ENCODE data around the gene UGDH.
A peak's percentile ranks its signal among the peaks of the same experiment; 100 is the strongest.
"Not testable (repeated sequence)": the region's sequence is repeated elsewhere in the genome, so short reads cannot be mapped to it uniquely, and the experiment has no call there.

UGDH gene

GRCh38 chr4:39516407-39516966 is 10.8 kb downstream of the UGDH start:
- peaks cover 0 to 5% (median 0%) of the 10 kb centered on the region in 5 donors for H3K4me1 ChIP-seq (ENCODE audit: control insufficient read depth in 5 of 5, insufficient read depth in 5 of 5, low read length in 5 of 5)
- no peaks in the 10 kb centered on the region for H3K27me3 ChIP-seq (ENCODE audit: control insufficient read depth in 5 of 5, insufficient read depth in 4 of 5, low read length in 5 of 5)
- H3K9me3 ChIP-seq (ENCODE audit: control insufficient read depth in 5 of 5, low read length in 5 of 5), result no peaks in the 10 kb centered on the region
- H3K9ac ChIP-seq (ENCODE audit: low read length in 5 of 5), result no peak overlapping the region
- H3K27ac ChIP-seq (ENCODE audit: low read depth, low read length), result no peak overlapping the region
- no peak overlapping the region for H3K4me3 ChIP-seq (ENCODE audit: low read depth in 1 of 5, low read length in 5 of 5)
- peaks cover 8 to 19% (median 14%) of the 10 kb centered on the region in 5 donors for H3K36me3 ChIP-seq (ENCODE audit: control insufficient read depth in 5 of 5, insufficient read depth in 5 of 5, low read length in 5 of 5)

- H3K4me1 ChIP-seq (ENCODE audit: control insufficient read depth in 5 of 5, insufficient read depth in 5 of 5, low read length in 5 of 5); H3K4me3 ChIP-seq (ENCODE audit: low read depth in 1 of 5, low read length in 5 of 5); H3K9ac ChIP-seq (ENCODE audit: low read length in 5 of 5); H3K9me3 ChIP-seq (ENCODE audit: control insufficient read depth in 5 of 5, low read length in 5 of 5); H3K27me3 ChIP-seq (ENCODE audit: control insufficient read depth in 5 of 5, insufficient read depth in 4 of 5, low read length in 5 of 5); H3K27ac ChIP-seq (ENCODE audit: low read depth, low read length): not testable (repeated sequence)
- peaks cover 8 to 23% (median 14%) of the 10 kb centered on the region in 5 donors for H3K36me3 ChIP-seq (ENCODE audit: control insufficient read depth in 5 of 5, insufficient read depth in 5 of 5, low read length in 5 of 5)
Observed at GRCh38 chr4:39515669-39516401, 11.4 kb downstream of the UGDH start.

- H3K4me1 ChIP-seq (ENCODE audit: control insufficient read depth in 5 of 5, insufficient read depth in 5 of 5, low read length in 5 of 5), result no peaks in the 10 kb centered on the region
- no peak overlapping the region for H3K27ac ChIP-seq (ENCODE audit: low read depth, low read length)
- no peaks in the 10 kb centered on the region for H3K9me3 ChIP-seq (ENCODE audit: control insufficient read depth in 5 of 5, low read length in 5 of 5)
- peaks cover 16 to 31% (median 23%) of the 10 kb centered on the region in 5 donors for H3K36me3 ChIP-seq (ENCODE audit: control insufficient read depth in 5 of 5, insufficient read depth in 5 of 5, low read length in 5 of 5)
- no peak overlapping the region for H3K4me3 ChIP-seq (ENCODE audit: low read depth in 1 of 5, low read length in 5 of 5)
- H3K9ac ChIP-seq (ENCODE audit: low read length in 5 of 5), result no peak overlapping the region
- H3K27me3 ChIP-seq (ENCODE audit: control insufficient read depth in 5 of 5, insufficient read depth in 4 of 5, low read length in 5 of 5), result no peaks in the 10 kb centered on the region
Observed at GRCh38 chr4:39514888-39515401, 12.3 kb downstream of the UGDH start.

- not testable (repeated sequence) for H3K27ac ChIP-seq (ENCODE audit: low read depth, low read length); H3K27me3 ChIP-seq (ENCODE audit: control insufficient read depth in 5 of 5, insufficient read depth in 4 of 5, low read length in 5 of 5); H3K4me3 ChIP-seq (ENCODE audit: low read depth in 1 of 5, low read length in 5 of 5); H3K9me3 ChIP-seq (ENCODE audit: control insufficient read depth in 5 of 5, low read length in 5 of 5); H3K4me1 ChIP-seq (ENCODE audit: control insufficient read depth in 5 of 5, insufficient read depth in 5 of 5, low read length in 5 of 5); H3K9ac ChIP-seq (ENCODE audit: low read length in 5 of 5)
- peaks cover 23 to 38% (median 29%) of the 10 kb centered on the region in 5 donors for H3K36me3 ChIP-seq (ENCODE audit: control insufficient read depth in 5 of 5, insufficient read depth in 5 of 5, low read length in 5 of 5)
Observed at GRCh38 chr4:39514266-39514665, 13.0 kb downstream of the UGDH start.

GRCh38 chr4:39510348-39510929 is 16.8 kb downstream of the UGDH start:
- H3K9me3 ChIP-seq (ENCODE audit: control insufficient read depth in 5 of 5, low read length in 5 of 5), result no peaks in the 10 kb centered on the region
- no peaks in the 10 kb centered on the region for H3K4me1 ChIP-seq (ENCODE audit: control insufficient read depth in 5 of 5, insufficient read depth in 5 of 5, low read length in 5 of 5)
- H3K36me3 ChIP-seq (ENCODE audit: control insufficient read depth in 5 of 5, insufficient read depth in 5 of 5, low read length in 5 of 5), result peaks cover 24 to 65% (median 53%) of the 10 kb centered on the region in 5 donors
- no peaks in the 10 kb centered on the region for H3K27me3 ChIP-seq (ENCODE audit: control insufficient read depth in 5 of 5, insufficient read depth in 4 of 5, low read length in 5 of 5)
- H3K27ac ChIP-seq (ENCODE audit: low read depth, low read length), result no peak overlapping the region
- no peak overlapping the region for H3K4me3 ChIP-seq (ENCODE audit: low read depth in 1 of 5, low read length in 5 of 5)
- no peak overlapping the region for H3K9ac ChIP-seq (ENCODE audit: low read length in 5 of 5)

- Histone ChIP-seq H3K4me1 (ENCODE audit: control insufficient read depth in 5 of 5, insufficient read depth in 5 of 5, low read length in 5 of 5) (peaks cover 0 to 10% (median 5%) of the 10 kb centered on the region in 5 donors), H3K4me3 (ENCODE audit: low read depth in 1 of 5, low read length in 5 of 5) (no peak overlapping the region), H3K9ac (ENCODE audit: low read length in 5 of 5) (no peak overlapping the region), H3K27ac (ENCODE audit: low read depth, low read length) (no peak overlapping the region), H3K36me3 (ENCODE audit: control insufficient read depth in 5 of 5, insufficient read depth in 5 of 5, low read length in 5 of 5) (peaks cover 32 to 81% (median 73%) of the 10 kb centered on the region in 5 donors), H3K9me3 (ENCODE audit: control insufficient read depth in 5 of 5, low read length in 5 of 5) (no peaks in the 10 kb centered on the region), H3K27me3 (ENCODE audit: control insufficient read depth in 5 of 5, insufficient read depth in 4 of 5, low read length in 5 of 5) (no peaks in the 10 kb centered on the region)
Observed at GRCh38 chr4:39505581-39505980, 21.7 kb downstream of the UGDH start.

GRCh38 chr4:39504538-39504937 is 22.7 kb downstream of the UGDH start:
- peaks cover 0 to 10% (median 5%) of the 10 kb centered on the region in 5 donors for H3K4me1 ChIP-seq (ENCODE audit: control insufficient read depth in 5 of 5, insufficient read depth in 5 of 5, low read length in 5 of 5)
- H3K27ac ChIP-seq (ENCODE audit: low read depth, low read length), result no peak overlapping the region
- H3K27me3 ChIP-seq (ENCODE audit: control insufficient read depth in 5 of 5, insufficient read depth in 4 of 5, low read length in 5 of 5), result no peaks in the 10 kb centered on the region
- no peaks in the 10 kb centered on the region for H3K9me3 ChIP-seq (ENCODE audit: control insufficient read depth in 5 of 5, low read length in 5 of 5)
- no peak overlapping the region for H3K4me3 ChIP-seq (ENCODE audit: low read depth in 1 of 5, low read length in 5 of 5)
- H3K36me3 ChIP-seq (ENCODE audit: control insufficient read depth in 5 of 5, insufficient read depth in 5 of 5, low read length in 5 of 5), result peaks cover 23 to 71% (median 63%) of the 10 kb centered on the region in 5 donors
- H3K9ac ChIP-seq (ENCODE audit: low read length in 5 of 5), result no peak overlapping the region

- Histone ChIP-seq H3K36me3 (ENCODE audit: control insufficient read depth in 5 of 5, insufficient read depth in 5 of 5, low read length in 5 of 5) (peaks cover 26 to 62% (median 51%) of the 10 kb centered on the region in 5 donors), H3K9ac (ENCODE audit: low read length in 5 of 5) (peak overlapping the region in 1 of 5 donors; percentile 77), H3K4me1 (ENCODE audit: control insufficient read depth in 5 of 5, insufficient read depth in 5 of 5, low read length in 5 of 5) (peaks cover 0 to 10% (median 5%) of the 10 kb centered on the region in 5 donors), H3K27ac (ENCODE audit: low read depth, low read length) (peak overlapping the region; percentile 84)
- not testable (repeated sequence) for H3K4me3 ChIP-seq (ENCODE audit: low read depth in 1 of 5, low read length in 5 of 5); H3K9me3 ChIP-seq (ENCODE audit: control insufficient read depth in 5 of 5, low read length in 5 of 5); H3K27me3 ChIP-seq (ENCODE audit: control insufficient read depth in 5 of 5, insufficient read depth in 4 of 5, low read length in 5 of 5)
Observed at GRCh38 chr4:39502664-39503035, 24.6 kb downstream of the UGDH start.

GRCh38 chr4:39502019-39502663 is 25.1 kb downstream of the UGDH start:
- peaks cover 0 to 10% (median 5%) of the 10 kb centered on the region in 5 donors for H3K4me1 ChIP-seq (ENCODE audit: control insufficient read depth in 5 of 5, insufficient read depth in 5 of 5, low read length in 5 of 5)

GRCh38 chr4:39498727-39499020 is 28.6 kb downstream of the UGDH start:
- Histone ChIP-seq H3K4me3 (ENCODE audit: low read depth in 1 of 5, low read length in 5 of 5) (no peak overlapping the region), H3K9me3 (ENCODE audit: control insufficient read depth in 5 of 5, low read length in 5 of 5) (no peaks in the 10 kb centered on the region), H3K27me3 (ENCODE audit: control insufficient read depth in 5 of 5, insufficient read depth in 4 of 5, low read length in 5 of 5) (no peaks in the 10 kb centered on the region), H3K4me1 (ENCODE audit: control insufficient read depth in 5 of 5, insufficient read depth in 5 of 5, low read length in 5 of 5) (peaks cover 0 to 24% (median 6%) of the 10 kb centered on the region in 5 donors), H3K27ac (ENCODE audit: low read depth, low read length) (no peak overlapping the region), H3K36me3 (ENCODE audit: control insufficient read depth in 5 of 5, insufficient read depth in 5 of 5, low read length in 5 of 5) (peaks cover 14 to 28% (median 22%) of the 10 kb centered on the region in 5 donors), H3K9ac (ENCODE audit: low read length in 5 of 5) (no peak overlapping the region)

More at GRCh38 chr4:39502019-39502663, 25.1 kb downstream of the UGDH start:
- Histone ChIP-seq H3K36me3 (ENCODE audit: control insufficient read depth in 5 of 5, insufficient read depth in 5 of 5, low read length in 5 of 5) (peaks cover 26 to 57% (median 48%) of the 10 kb centered on the region in 5 donors), H3K9ac (ENCODE audit: low read length in 5 of 5) (peak overlapping the region in 1 of 5 donors; percentile 77), H3K9me3 (ENCODE audit: control insufficient read depth in 5 of 5, low read length in 5 of 5) (no peaks in the 10 kb centered on the region), H3K27me3 (ENCODE audit: control insufficient read depth in 5 of 5, insufficient read depth in 4 of 5, low read length in 5 of 5) (no peaks in the 10 kb centered on the region), H3K4me3 (ENCODE audit: low read depth in 1 of 5, low read length in 5 of 5) (no peak overlapping the region), H3K27ac (ENCODE audit: low read depth, low read length) (peak overlapping the region; percentile 84)
